GM19351 (cell line): Measurements from ENCODE around the gene ZFP3.
"Not testable (repeated sequence)": the region's sequence is repeated elsewhere in the genome, so short reads cannot be mapped to it uniquely, and the experiment has no call there.

Experiments
- ATAC-seq: cut with Tn5 transposase; IDR thresholded peaks from one replicate; pipeline ENCODE4 v1.9.1; 2021; ENCODE audit warnings: mild to moderate bottlenecking, moderate library complexity; ENCODE audit not compliant: unreplicated experiment

ZFP3 gene

GRCh38 chr17:5077275-5077674, 992 bp upstream of the ZFP3 start:
- not testable (repeated sequence) for ATAC-seq

GRCh38 chr17:5077781-5078105, 524 bp upstream of the ZFP3 start:
- ATAC-seq, result no peak

- ATAC-seq, result no peak
Measured at GRCh38 chr17:5080591-5080990, 2.3 kb downstream of the ZFP3 start.

GRCh38 chr17:5092218-5093010, 14.1 kb downstream of the ZFP3 start:
- ATAC-seq, result no peak

- no peak for ATAC-seq
Measured at GRCh38 chr17:5096731-5097100, 18.4 kb downstream of the ZFP3 start.

GRCh38 chr17:5097101-5097834, 19.0 kb downstream of the ZFP3 start:
- no peak for ATAC-seq

- no peak for ATAC-seq
Measured at GRCh38 chr17:5099271-5099670, 21.0 kb downstream of the ZFP3 start.

GRCh38 chr17:5100832-5101231, 22.6 kb downstream of the ZFP3 start:
- ATAC-seq, result no peak

- ATAC-seq, result no peak
Measured at GRCh38 chr17:5110816-5111215, 32.5 kb downstream of the ZFP3 start.

GRCh38 chr17:5111402-5112204, 33.3 kb downstream of the ZFP3 start, which contains the start of gene ZNF232:
ZNF232 (minus strand) TSS chr17:5111878; CDS start chr17:5111822, 56 bp downstream.
- peak; percentile 77 for ATAC-seq

GRCh38 chr17:5115673-5116651, 37.7 kb downstream of the ZFP3 start, which contains the start of gene USP6:
USP6 (plus strand) TSS chr17:5116032; CDS start chr17:5130368, 14,336 bp downstream.
- ATAC-seq, result no peak

- no peak for ATAC-seq
Measured at GRCh38 chr17:5118219-5118618, 40.0 kb downstream of the ZFP3 start.

GRCh38 chr17:5120036-5120435, 41.8 kb downstream of the ZFP3 start:
- no peak for ATAC-seq

GRCh38 chr17:5120436-5121185, 42.3 kb downstream of the ZFP3 start:
- not testable (repeated sequence) for ATAC-seq

GRCh38 chr17:5121186-5121841, 43.0 kb downstream of the ZFP3 start:
- ATAC-seq, result no peak

- ATAC-seq, result not testable (repeated sequence)
Measured at GRCh38 chr17:5122056-5122455, 43.8 kb downstream of the ZFP3 start.

GRCh38 chr17:5122586-5123342, 44.5 kb downstream of the ZFP3 start:
- ATAC-seq, result no peak
